Karpas-422 (cell line): Measurements from ENCODE around the gene DNAL1. TPM values are rescaled to one million over a fixed set of nuclear protein-coding genes. Genes with fewer than 3 reads are reported as not detected.

Experiments used
- DNase-seq: peaks from one replicate; pipeline ENCODE4 v3.0.0-alpha.2; 2015
- H2AFZ ChIP-seq: fragments of 200-600 bp; sonication (generic); 2 replicates; pipeline ENCODE4 v1.6.1; 2014; ENCODE audit warnings: antibody characterized with exemption, low read length, mixed read lengths
- H3K27ac ChIP-seq: fragments of 200-600 bp; sonication (generic); 2 replicates; pipeline ENCODE4 v1.5.1; 2014; ENCODE audit warnings: mild to moderate bottlenecking, low read length, moderate library complexity
- H3K27me3 ChIP-seq: fragments of 200-600 bp; sonication (generic); 2 replicates; pipeline ENCODE4 v1.6.1; 2014; ENCODE audit warnings: low read length, mixed read lengths
- H3K36me3 ChIP-seq: fragments of 200-600 bp; sonication (generic); 2 replicates; pipeline ENCODE4 v1.6.1; 2014; ENCODE audit warnings: low read length, mixed read lengths; ENCODE audit not compliant: insufficient read depth
- H3K4me1 ChIP-seq: fragments of 200-600 bp; sonication (generic); 2 replicates; pipeline ENCODE4 v1.6.1; 2014; ENCODE audit warnings: mild to moderate bottlenecking, low read length, mixed read lengths
- H3K4me2 ChIP-seq: fragments of 200-600 bp; sonication (generic); 2 replicates; pipeline ENCODE4 v1.6.1; 2014; ENCODE audit warnings: low read length, low read depth, mild to moderate bottlenecking; ENCODE audit not compliant: poor library complexity, severe bottlenecking
- H3K4me3 ChIP-seq: fragments of 200-600 bp; sonication (generic); 2 replicates; pipeline ENCODE4 v1.5.1; 2014; ENCODE audit warnings: mild to moderate bottlenecking, antibody characterized with exemption, low read length, mixed read lengths
- H3K79me2 ChIP-seq: fragments of 200-600 bp; sonication (generic); 2 replicates; pipeline ENCODE4 v1.6.1; 2014; ENCODE audit warnings: mild to moderate bottlenecking, low read length, mixed read lengths
- H3K9ac ChIP-seq: fragments of 200-600 bp; sonication (generic); 2 replicates; pipeline ENCODE4 v1.6.0; 2014; ENCODE audit warnings: low read length
- H3K9me2 ChIP-seq: fragments of 200-600 bp; sonication (generic), shearing (Covaris generic); replicated peaks from 2 replicates; pipeline ENCODE4 v1.6.0; 2014; ENCODE audit warnings: mild to moderate bottlenecking, low read length, moderate library complexity; ENCODE audit not compliant: insufficient read depth
- H3K9me3 ChIP-seq: fragments of 300-700, 200-600 bp; sonication (generic); 2 replicates; pipeline ENCODE4 v1.6.1; 2014; ENCODE audit warnings: low read length, mixed read lengths
- H4K20me1 ChIP-seq: fragments of 200-600 bp; sonication (generic); 2 replicates; pipeline ENCODE4 v1.6.1; 2014; ENCODE audit warnings: mild to moderate bottlenecking, antibody characterized with exemption, low read length, low read depth; ENCODE audit not compliant: insufficient read depth
- total RNA-seq: library from RNA; depleted of rRNA; stranded (reverse); fragments of >200 nt; shearing (Covaris generic); gene quantifications from 2 replicates; pipeline ENCODE4 v1.2.3, GENCODE V29; 2014; ENCODE audit warnings: low replicate concordance; rRNA removed

The DNAL1 gene
- 7.6 and 11.7 TPM in 2 replicates for total RNA-seq

GRCh38 chr14:73644531-73645247 lies at the start of gene DNAL1:
Gene DNAL1 (plus strand): TSS chr14:73644986. CDS start chr14:73645040, 54 bp downstream.
- Histone ChIP-seq H4K20me1 (no peaks in the 10 kb centered on the region), H3K4me3 (peak within 1 kb of the TSS; percentile 78), H3K4me2 (peak within 1 kb of the TSS; percentile 90), H2AFZ (peak within 1 kb of the TSS; percentile 70), H3K9me2 (no peaks in the 10 kb centered on the region), H3K27me3 (no peaks in the 10 kb centered on the region), H3K4me1 (peaks cover 18% of the 10 kb centered on the region), H3K9ac (peak within 1 kb of the TSS; percentile 78), H3K36me3 (no peaks in the 10 kb centered on the region), H3K27ac (peak within 1 kb of the TSS; percentile 33), H3K9me3 (no peaks in the 10 kb centered on the region), H3K79me2 (peaks cover 17% of the 10 kb centered on the region)
- DNase-seq: peak; percentile 98

DNA sequence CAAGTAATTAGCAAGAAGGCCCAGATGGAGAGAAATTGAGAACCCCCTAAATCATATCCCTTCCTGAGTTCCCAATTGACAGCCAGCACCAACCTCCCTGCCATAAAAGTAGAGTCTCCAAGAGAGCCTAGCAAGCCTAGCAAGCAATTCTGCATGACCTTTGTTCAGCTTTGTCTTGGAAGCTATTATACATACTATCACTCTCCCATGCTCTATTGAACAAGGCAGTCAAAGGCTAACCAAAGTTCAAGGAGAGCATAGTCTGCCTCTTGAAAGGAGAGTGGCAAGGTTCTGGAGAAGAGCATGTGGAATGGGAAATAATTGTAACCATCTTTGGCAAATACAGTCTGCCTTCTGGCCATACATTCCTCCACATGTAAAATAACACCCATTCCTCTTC lies 45.3 kb upstream of the DNAL1 start:
- no peaks in the 10 kb centered on the region for H3K9me2 ChIP-seq
- H3K27ac ChIP-seq: no peak overlapping the region
- no peaks in the 10 kb centered on the region for H3K27me3 ChIP-seq
- H3K9me3 ChIP-seq: no peaks in the 10 kb centered on the region
- no peaks in the 10 kb centered on the region for H4K20me1 ChIP-seq
- no peak overlapping the region for H3K4me2 ChIP-seq
- no peaks in the 10 kb centered on the region for H3K4me1 ChIP-seq
- H3K9ac ChIP-seq: no peak overlapping the region
- no peaks in the 10 kb centered on the region for H3K79me2 ChIP-seq
- H3K4me3 ChIP-seq: no peak overlapping the region
- no peak overlapping the region for H2AFZ ChIP-seq
- no peaks in the 10 kb centered on the region for H3K36me3 ChIP-seq
- DNase-seq: peak; percentile 38

DNA sequence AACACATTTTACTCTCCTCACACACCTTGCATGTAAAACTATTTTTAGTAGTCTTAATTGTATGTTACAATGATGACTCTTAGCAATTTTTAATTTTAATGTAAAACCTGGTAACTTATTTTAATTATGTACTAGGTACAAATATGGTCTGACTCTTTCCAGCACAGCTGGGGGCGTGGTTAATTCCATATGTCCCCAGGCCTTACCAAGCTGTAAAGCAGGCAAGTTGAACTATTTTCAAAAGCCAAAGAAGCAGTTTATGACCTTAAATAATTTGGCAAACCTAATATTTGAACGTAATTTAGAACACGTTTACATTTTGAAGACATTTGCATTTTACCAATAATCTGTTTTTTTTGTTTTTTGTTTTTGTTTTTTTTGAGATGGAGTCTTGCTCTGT lies 41.8 kb upstream of the DNAL1 start:
- H3K4me3 ChIP-seq: no peak overlapping the region
- H3K9me2 ChIP-seq: no peaks in the 10 kb centered on the region
- no peak overlapping the region for H3K27ac ChIP-seq
- no peaks in the 10 kb centered on the region for H3K79me2 ChIP-seq
- H3K36me3 ChIP-seq: no peaks in the 10 kb centered on the region
- peak; percentile 19 for DNase-seq
- no peak overlapping the region for H3K9ac ChIP-seq
- no peaks in the 10 kb centered on the region for H3K27me3 ChIP-seq
- no peak overlapping the region for H3K4me2 ChIP-seq
- H4K20me1 ChIP-seq: no peaks in the 10 kb centered on the region
- no peak overlapping the region for H2AFZ ChIP-seq
- H3K4me1 ChIP-seq: no peaks in the 10 kb centered on the region
- no peaks in the 10 kb centered on the region for H3K9me3 ChIP-seq

DNA sequence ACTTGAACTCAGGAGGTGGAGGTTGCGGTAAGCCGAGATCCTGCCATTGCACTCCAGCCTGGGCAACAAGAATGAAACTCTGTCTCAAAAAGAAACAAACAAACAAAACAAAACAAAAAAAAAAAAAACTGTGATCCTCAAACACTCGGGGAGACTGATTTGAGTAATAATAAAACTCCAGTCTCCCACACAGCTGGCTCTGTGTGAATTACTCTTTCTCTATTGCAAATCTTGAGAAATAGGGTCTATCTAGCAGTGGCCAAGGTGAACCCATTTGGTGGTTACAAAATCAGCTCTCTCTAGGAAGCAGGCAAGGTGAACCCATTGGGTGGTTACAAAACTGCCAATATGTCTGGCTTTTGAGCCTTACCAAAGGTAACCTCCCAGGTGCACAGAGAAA lies 38.5 kb upstream of the DNAL1 start:
- H3K4me3 ChIP-seq: no peak overlapping the region
- H3K4me2 ChIP-seq: no peak overlapping the region
- 0 out of 2 replicates have a peak overlapping the region, but pooled peaks have one; percentile 0 for H2AFZ ChIP-seq
- no peaks in the 10 kb centered on the region for H3K36me3 ChIP-seq
- H3K27ac ChIP-seq: no peak overlapping the region
- H3K27me3 ChIP-seq: no peaks in the 10 kb centered on the region
- H3K9me2 ChIP-seq: no peaks in the 10 kb centered on the region
- H3K79me2 ChIP-seq: no peaks in the 10 kb centered on the region
- H4K20me1 ChIP-seq: no peaks in the 10 kb centered on the region
- no peaks in the 10 kb centered on the region for H3K4me1 ChIP-seq
- peak; percentile 10 for DNase-seq
- no peak overlapping the region for H3K9ac ChIP-seq
- H3K9me3 ChIP-seq: no peaks in the 10 kb centered on the region

DNA sequence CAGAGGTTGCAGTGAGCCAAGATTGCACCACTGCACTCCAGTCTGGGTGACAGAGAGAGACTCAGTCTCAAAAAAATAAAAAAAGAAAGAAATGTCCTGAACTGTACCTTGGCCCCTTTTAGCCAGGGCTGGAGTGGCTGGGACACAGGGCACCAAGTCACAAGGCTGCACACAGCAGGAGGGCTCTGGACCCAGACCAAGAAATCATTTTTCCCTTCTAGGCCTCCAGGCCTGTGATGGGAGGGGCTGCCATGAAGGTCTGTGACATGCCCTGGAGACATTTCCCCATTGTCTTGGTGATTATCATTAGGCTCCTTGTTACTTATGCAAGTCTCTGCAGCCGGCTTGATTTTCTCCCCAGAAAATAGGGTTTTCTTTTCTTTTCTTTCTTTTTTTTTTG lies 37.5 kb upstream of the DNAL1 start:
- Histone ChIP-seq H3K4me2 (no peak overlapping the region), H3K4me3 (no peak overlapping the region), H3K27me3 (no peaks in the 10 kb centered on the region)

GRCh38 chr14:73610687-73611086 lies 34.1 kb upstream of the DNAL1 start:
- H3K4me2 ChIP-seq: no peak overlapping the region
- no peaks in the 10 kb centered on the region for H3K36me3 ChIP-seq
- no peak overlapping the region for H3K9ac ChIP-seq
- H3K27me3 ChIP-seq: no peaks in the 10 kb centered on the region
- H3K9me3 ChIP-seq: no peaks in the 10 kb centered on the region
- H3K4me3 ChIP-seq: no peak overlapping the region
- H3K27ac ChIP-seq: no peak overlapping the region
- no peaks in the 10 kb centered on the region for H3K79me2 ChIP-seq
- no peak overlapping the region for H2AFZ ChIP-seq
- no peaks in the 10 kb centered on the region for H3K4me1 ChIP-seq
- no peaks in the 10 kb centered on the region for H3K9me2 ChIP-seq
- H4K20me1 ChIP-seq: no peaks in the 10 kb centered on the region
- no peak for DNase-seq

More for the DNA sequence above, 37.5 kb upstream of the DNAL1 start:
- Histone ChIP-seq H3K9me2 (no peaks in the 10 kb centered on the region), H3K9ac (no peak overlapping the region), H3K27ac (no peak overlapping the region), H3K4me1 (no peaks in the 10 kb centered on the region), H3K79me2 (no peaks in the 10 kb centered on the region), H2AFZ (no peak overlapping the region), H3K36me3 (no peaks in the 10 kb centered on the region), H3K9me3 (no peaks in the 10 kb centered on the region), H4K20me1 (no peaks in the 10 kb centered on the region)
- no peak for DNase-seq

- H3K9me2 ChIP-seq: no peaks in the 10 kb centered on the region
- DNase-seq: peak; percentile 78
- no peaks in the 10 kb centered on the region for H4K20me1 ChIP-seq
- H3K4me2 ChIP-seq: peak within 1 kb of the TSS; percentile 59
- H2AFZ ChIP-seq: peak within 1 kb of the TSS; percentile 46; the same call in 1 of the 2 replicates
- H3K36me3 ChIP-seq: no peaks in the 10 kb centered on the region
- no peaks in the 10 kb centered on the region for H3K9me3 ChIP-seq
- peak within 1 kb of the TSS; percentile 58 for H3K9ac ChIP-seq
- H3K79me2 ChIP-seq: no peaks in the 10 kb centered on the region
- no peak within 1 kb of the TSS for H3K27ac ChIP-seq
- H3K27me3 ChIP-seq: no peaks in the 10 kb centered on the region
- peak within 1 kb of the TSS; percentile 63 for H3K4me3 ChIP-seq
- no peaks in the 10 kb centered on the region for H3K4me1 ChIP-seq
These were observed 32.3 kb upstream of the DNAL1 start, which contains the start of gene ACOT6 for GRCh38 chr14:73612339-73613045. Gene ACOT6 (plus strand): TSS chr14:73612517. CDS start chr14:73612572, 55 bp downstream.

DNA sequence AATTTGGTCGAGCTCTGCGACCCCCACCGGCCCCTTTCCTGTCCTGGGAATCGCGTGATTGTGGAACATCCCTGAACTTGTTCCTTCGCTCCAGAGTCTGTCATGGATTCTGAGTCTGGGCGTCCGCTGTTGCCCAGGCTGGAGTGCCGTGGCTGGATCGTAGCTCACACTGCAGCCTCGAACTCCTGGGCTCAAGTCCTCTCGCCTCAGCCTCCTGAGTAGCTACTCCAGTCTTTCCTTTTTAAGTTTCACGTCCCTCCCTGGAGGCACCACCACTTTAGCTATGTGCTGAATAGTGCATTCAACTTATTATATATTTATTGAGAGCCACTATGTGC lies 31.8 kb upstream of the DNAL1 start:
- no peaks in the 10 kb centered on the region for H3K4me1 ChIP-seq
- H3K27ac ChIP-seq: no peak overlapping the region
- peak overlapping the region; percentile 63; the same call in 1 of the 2 replicates for H3K4me3 ChIP-seq
- H3K36me3 ChIP-seq: no peaks in the 10 kb centered on the region
- H3K4me2 ChIP-seq: peak overlapping the region; percentile 59
- H2AFZ ChIP-seq: no peak overlapping the region
- DNase-seq: no peak
- no peaks in the 10 kb centered on the region for H3K9me2 ChIP-seq
- peak overlapping the region; percentile 58 for H3K9ac ChIP-seq
- no peaks in the 10 kb centered on the region for H4K20me1 ChIP-seq
- H3K79me2 ChIP-seq: no peaks in the 10 kb centered on the region
- H3K27me3 ChIP-seq: no peaks in the 10 kb centered on the region
- no peaks in the 10 kb centered on the region for H3K9me3 ChIP-seq
